GM23248 (cell line): ENCODE measurements around the gene MYO10.

Experiments
- EZH2 ChIP-seq: fragments of 200-600 bp; sonication (generic); IDR thresholded peaks from 2 replicates; pipeline ENCODE4 v1.6.1; 2018; ENCODE audit warnings: antibody characterized with exemption, mild to moderate bottlenecking; ENCODE audit not compliant: insufficient read depth, poor library complexity, severe bottlenecking
- EZH2phosphoT487 ChIP-seq: fragments of 200-600 bp; sonication (generic); IDR thresholded peaks from 2 replicates; pipeline ENCODE4 v1.6.1; 2018; ENCODE audit warnings: antibody characterized with exemption, moderate library complexity, mild to moderate bottlenecking, low read depth; ENCODE audit not compliant: insufficient read depth

DNA sequence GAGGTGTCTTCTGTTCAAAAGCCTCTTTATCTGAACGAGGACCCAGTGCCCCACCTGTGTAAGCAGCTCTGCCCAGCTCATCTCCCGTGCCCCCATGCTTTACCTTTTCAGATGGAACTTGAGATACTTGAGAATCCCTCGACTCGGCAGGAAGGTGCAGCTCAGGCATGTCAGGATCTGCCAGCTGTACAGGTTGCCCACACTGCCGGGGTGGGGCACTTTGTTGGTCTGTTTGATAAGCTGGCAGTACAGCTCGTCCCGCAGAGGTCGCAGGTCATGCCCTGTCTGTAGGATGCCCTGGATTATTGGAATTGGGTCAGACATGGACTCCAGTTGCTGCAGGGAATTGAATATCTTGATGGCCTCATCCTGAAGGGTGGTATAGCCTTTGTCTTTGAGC, 261.3 kb downstream of the MYO10 start:
- no peak for TF ChIP-seq EZH2
- no peak for TF ChIP-seq EZH2phosphoT487
